NCI-H2227 (cell line): ENCODE data around the gene MYLK.
"Not testable (repeated sequence)": the region's sequence is repeated elsewhere in the genome, so short reads cannot be mapped to it uniquely, and the experiment has no call there.

Experiments used
- DNase-seq: peaks from one replicate; lab custom pipeline; 2025; ENCODE audit not compliant: unreplicated experiment; lab: John Stamatoyannopoulos, UW

The MYLK gene

DNA sequence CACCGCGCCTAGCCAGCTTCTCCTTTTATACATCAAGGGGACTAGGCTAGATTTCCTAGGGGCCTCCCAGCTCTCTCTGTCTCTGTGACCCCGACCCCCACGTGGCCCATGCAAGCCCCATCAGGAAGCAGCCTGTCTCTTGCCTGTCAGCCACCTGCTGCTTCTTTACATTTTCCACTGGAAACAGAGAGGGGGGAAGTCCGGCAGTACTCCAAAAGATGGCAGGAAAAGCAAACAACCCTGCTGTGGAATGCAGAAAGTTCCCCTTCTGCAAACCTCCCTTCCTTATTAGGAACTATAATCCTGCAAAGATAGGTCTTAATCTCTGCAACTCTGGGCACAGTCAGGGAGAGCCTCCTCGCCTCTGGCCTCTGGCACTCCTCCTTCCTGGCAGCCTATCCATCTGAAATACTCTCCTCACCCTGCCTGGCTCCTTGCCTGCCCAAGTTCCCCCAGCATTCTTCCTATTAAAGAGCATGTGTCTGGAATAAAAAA lies 251.9 kb downstream of the MYLK start:
- DNase-seq, result no peak

DNA sequence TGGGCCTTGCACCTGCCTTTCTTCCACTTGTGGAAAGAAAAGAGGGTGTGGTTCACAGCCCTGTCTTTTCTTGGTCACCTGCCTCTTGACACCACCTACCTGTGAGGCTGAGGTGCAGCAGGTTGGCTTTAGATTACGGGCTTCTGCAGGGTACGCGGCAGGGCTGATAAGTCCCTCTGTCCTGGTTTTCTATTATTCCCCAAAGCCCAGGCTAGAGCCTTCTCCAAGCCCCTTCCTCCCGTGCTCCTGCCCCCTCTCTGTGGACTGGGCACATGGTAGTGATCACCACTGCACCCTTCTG lies 254.4 kb downstream of the MYLK start:
- DNase-seq, result no peak

DNA sequence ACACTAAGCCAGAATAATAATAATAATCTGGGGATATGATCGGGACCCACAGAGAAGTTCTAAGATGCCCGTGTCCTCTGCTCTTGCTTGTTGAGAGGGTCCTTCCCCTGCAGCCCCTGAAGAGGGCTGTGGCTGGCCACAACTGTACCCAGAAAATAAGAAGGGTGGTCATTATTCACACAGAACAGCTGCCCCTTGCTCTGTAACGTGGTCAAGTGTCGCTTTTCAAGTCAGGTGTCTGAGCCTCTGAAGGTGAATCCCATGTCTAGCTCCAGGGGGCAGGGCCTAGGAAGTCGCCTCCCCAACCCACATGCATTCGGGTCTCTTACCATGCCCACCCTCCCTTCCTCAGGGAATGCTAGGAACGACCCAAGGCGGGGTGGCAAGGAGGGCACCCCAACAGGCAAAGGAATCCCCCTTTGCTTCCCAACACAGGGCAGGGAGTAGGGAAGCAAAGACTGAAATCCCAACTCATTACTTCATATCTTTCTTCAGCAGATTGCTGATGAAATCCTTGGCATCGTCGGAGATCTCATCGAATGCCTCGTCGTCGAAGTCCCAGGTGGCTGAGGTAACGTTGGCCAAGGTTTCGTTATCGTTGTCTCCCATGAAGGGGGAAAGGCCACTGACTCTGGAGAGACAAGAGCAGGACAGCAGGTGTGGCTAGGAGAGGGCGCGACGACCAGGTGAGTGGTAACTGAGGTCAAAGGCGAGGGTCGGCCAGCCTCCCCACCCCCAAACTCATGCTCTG lies 255.0 kb downstream of the MYLK start:
- no peak for DNase-seq

DNA sequence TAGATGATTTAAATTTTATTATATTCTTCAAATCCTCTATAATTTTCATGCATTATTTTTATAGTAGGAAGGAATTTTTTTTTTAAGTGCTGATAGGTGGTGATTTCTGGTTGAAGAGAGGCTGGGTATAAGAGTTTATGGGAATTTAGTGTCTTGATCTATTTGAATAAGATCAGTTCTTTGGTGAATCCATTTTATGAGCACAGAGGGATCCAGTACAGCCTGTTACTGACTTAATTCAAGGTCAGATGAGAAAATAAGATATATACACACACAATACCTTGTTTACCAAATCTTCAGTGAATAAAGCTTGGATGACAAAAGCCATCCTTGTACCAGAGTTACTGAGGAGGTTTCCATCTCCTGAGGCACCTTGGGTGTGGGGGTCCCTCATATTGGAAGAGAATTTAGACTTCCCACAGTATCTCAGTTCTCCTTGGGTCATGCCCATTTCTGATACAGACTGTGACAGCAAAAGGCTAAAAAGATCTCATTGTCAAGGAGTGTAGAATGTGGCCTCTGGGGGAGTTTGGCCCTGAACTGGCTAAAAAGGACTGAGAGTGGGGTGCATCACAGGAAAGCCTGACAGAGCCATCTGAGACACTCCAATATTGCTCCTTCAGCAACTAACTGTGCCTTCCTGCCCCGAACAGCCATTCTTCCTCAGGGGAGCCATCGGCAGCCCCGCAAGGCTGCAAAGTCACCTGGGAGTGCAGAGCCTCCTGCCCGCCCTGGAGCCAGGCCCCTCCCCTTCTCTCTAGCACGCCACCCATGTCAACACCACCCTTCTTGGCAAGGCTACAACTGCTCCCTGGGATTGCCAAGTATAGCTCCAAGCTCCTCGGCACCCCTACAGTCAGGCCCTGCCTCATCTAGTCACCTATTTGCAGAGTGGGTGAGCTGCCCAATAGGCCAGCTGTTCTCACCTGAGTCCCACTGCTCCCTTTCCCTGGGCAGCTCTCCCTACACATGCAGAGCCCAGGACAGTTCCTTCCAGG lies 256.2 kb downstream of the MYLK start:
- no peak for DNase-seq

DNA sequence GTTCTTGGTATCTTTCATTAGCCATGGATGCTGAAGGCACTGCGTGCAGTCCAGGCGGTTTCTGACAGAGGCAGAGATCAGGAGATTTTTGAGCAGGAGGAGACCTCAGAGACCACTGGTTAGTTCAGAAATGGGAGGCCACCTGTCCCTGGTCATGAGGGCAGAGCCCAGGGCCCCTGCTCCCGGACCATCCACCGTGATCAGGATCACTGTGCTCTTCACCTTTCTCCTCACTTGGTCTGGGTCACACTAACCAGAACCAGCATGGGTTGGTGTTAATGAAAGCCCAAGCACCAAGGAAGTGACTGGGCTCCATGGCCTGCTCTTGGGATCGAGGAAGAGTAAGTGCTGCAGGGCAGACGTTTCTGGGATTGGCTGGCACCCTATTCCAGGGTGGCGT lies 257.3 kb downstream of the MYLK start:
- DNase-seq, result no peak

DNA sequence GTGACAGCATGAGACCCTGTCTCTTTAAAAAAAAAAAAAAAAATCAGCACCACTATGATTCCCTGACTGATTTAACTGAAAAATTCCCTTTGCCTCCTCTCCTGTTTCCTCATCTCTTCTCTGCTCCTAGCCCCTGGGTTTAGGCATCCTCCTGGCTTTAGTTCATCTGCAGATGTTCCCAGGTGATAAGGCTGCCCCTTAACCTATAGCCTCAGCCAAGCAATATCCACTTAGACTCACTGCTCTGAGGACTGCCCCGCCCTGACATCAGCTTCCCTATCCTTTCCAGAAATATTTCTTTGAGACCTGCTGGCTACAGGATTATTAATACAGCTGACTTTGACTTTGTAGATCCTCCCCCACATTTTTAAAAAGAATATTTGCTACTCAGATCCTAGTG lies 259.8 kb downstream of the MYLK start:
- DNase-seq, result no peak

DNA sequence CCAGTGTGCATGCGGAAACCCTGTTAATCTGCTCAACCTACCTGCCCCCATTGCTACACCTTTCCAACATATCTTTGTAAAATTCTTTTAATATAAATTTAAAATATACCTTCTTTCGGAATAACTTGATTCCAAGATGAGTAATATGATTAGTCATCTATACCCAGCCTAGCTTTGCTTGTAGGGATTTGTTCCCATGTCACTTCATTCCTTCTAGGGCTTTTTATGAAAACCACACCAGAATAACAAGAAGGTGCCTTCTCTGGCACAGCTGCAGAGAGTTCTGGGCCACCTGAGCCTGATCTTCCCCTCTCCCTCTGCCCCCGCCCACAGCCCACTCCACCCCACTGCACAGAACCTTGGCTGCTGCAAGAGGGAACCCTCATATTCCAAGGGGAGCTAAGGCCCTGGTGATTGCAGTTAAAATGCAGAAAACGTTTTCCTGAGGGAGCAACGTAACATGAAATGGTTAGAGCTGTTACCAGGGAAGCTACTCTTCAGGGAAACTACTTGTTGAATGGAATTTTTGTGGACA lies 260.7 kb downstream of the MYLK start:
- DNase-seq, result no peak

DNA sequence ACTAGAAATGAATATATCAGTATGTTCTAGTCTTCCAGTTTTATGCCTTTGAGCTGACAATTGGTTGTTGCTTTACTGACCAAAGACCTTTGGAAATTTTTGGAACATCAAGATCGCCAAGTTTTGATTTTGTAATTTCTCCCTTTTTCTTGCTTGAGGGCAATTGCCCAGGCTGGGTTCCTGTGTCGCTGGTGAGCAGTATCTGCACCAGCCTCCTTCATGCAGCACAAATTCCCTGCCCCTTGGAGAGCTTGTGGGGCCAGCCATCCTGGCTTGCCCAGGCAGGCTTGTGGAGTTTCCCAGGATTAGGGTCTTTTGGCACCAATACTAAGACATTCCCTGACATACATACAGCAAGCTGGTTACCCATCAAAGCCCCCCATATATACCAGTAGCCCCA lies 261.4 kb downstream of the MYLK start:
- DNase-seq, result no peak

DNA sequence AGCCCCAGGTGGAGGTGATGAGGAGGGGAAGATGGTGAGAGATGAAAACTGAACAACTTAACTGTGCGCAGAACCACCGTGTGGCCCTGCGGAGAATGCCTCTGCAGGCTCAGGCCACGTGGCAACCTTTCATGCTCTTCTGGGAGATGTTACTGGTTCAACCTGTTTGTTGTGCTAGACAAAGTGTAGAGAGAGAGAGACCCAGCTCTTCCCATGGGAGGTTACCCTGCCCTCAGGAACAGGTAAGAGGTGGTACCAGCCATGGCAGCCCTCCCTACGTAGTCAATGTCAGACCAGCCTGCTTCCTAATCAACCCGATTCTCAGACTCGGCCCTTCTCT lies 262.3 kb downstream of the MYLK start:
- no peak for DNase-seq

DNA sequence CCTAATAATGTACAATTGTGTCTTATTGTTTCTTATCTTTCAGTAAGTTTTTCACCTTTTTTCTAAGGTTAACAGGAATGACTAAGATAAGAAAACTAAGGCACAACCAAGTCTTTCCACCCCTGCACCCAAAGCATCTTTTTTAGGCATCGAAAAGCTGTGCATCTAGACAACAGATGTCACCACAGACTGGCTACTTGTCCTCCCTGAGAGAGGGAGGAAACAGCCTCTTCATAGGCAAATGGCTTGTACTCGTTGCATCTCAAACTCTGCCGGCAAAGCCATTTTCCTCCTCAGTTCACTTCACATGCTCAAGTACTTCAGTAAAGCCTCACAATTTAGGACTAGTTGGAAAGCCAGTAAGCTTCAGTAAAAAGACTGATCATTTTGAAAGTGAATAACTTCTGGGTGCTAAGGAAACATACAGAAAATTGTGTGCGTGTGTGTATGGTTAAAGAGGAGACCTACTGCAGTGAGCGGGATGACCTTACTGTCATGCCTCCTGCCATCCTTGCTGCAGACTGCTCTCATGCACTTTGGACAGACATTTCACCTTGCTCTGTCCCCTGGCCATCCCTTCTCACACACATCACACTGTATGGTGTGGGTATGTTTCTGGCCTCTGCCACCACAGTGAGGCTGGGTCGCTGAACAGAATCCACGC lies 262.8 kb downstream of the MYLK start:
- DNase-seq, result no peak

DNA sequence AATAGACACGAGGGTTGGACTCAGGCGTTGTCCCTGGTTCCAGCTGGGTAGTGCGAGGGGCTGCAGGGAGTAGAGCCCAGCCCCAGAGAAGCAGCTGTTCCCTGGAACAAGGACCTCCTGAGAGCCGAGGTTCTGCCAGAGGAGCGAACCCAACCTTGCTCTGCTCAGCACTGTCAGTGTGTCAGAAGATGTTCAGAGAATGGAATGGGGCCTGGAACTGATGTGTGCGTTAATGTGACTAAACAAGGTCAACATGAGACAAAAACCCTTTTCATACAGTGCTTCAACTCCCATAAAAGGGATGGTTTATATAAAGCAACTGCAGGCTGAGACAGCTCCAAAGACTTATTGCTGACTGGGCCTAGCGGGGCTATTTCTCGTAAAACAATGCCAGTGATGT lies 263.8 kb downstream of the MYLK start:
- no peak for DNase-seq

DNA sequence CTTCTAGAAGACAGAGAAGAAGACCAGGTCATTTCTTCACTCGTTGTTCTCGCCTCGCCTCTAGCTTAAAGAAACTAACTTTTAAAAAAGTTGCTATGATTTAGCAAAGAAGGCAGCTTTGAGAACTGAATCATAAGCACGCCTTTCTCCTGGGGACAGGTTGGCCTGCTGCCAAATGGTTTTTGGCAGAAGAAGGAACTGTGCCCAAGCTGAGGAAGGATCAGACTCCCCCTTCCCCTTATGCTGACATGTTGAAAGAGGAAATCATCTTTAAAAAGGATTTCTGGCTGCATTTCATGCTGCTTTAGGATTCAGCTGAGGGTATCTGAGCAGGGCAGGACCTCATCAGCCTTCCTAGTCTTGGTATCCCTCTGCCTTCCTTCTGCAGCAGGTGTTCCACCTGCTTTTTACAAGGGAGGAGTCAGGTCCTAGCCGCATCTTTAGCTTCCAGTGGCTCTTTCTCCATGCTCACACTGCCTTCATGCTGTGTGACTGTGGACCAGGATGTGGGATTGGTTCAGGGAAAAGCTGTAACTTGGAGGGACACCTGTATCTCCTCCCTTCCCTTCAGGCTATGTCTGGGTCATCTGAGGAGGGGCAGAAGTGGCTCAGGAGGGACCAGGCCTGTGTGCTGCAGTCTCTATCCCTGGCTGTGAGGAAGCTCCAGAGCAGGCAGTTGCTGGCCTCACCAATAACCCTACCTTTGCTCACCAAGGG lies 265.2 kb downstream of the MYLK start:
- DNase-seq, result no peak

DNA sequence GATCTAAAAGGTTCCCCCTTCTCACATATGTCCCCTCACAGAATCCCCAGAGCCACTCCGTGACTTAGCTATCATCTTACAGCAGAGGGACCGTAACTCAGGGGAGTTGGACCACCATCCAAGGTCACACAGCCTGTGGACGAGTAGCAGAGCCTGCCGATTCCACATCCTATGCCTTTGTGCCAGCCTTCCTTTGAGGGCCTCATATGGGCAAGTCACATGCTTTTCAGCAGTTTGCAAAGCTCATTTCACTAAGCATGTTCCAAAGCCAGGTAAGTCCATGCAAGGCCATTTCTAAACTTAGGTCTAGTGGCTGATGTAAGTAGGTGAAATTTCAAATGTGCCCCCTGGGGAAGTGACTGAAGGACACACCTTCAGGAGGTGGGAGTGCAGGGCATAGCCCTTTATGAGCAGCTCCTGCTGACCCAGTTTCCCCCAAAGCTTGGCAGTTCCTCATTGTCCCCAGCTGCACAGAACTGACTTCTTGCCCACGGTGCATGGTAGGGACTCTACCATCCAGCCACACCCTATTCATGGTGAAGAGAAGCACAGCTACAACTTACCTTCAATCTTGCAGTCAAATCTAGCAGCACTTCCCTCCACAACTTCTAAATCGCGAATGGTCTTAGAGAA lies 265.9 kb downstream of the MYLK start:
- no peak for DNase-seq

DNA sequence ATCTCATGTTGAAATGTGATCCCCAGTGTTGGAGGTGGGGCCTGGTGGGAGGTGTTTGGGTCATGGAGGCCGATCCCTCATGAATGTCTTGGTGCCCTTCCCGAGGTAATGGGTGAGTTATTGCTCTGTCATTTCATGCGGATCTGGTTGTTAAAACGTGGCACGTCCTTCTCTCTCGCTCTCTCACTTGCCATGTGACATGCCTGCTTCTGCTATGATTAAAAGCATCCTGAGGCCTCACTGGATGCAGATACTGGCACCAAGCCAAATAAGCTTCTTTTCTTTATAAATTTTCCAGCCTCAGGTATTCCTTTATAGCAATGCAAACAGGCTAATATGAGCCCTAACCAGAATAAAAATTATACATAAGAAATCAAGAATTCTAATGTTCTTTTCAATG lies 267.5 kb downstream of the MYLK start:
- no peak for DNase-seq

DNA sequence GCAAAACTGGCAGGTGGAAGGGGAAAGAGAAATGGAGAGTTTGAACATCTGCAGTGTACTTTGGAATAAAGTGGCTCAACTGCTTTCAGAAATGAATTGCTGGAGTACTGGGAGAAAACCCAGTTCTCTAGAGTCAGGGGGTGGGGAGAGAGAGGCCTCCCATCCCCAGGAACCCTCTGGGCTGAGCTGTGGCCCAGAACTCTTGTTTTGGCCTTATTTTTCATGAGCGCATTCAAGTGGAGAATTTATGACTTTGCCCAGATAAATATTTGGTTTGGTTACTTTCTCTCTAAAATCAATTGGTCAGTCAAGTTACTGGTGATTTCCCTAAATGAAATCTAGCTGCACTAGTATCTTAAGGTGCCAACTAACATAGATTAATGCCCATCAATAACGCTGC lies 270.6 kb downstream of the MYLK start:
- DNase-seq, result no peak

DNA sequence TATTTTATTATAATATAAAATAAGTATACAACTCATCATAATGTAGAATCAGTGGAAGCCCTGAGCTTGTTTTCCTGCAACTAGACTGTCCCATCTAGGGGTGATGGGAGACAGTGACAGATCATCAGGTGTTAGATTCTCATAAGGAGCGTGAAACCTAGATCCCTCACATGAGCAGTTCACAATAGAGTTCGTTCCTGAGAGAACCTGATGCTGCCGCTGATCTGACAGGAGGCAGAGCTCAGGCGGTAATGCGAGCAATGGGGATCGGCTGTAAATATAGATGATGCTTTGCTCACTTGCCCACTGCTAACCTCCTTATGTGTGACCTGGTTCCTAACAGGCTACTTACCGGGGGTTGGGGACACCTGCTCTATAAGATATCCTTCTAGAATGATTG lies 272.5 kb downstream of the MYLK start:
- DNase-seq, result not testable (repeated sequence)

DNA sequence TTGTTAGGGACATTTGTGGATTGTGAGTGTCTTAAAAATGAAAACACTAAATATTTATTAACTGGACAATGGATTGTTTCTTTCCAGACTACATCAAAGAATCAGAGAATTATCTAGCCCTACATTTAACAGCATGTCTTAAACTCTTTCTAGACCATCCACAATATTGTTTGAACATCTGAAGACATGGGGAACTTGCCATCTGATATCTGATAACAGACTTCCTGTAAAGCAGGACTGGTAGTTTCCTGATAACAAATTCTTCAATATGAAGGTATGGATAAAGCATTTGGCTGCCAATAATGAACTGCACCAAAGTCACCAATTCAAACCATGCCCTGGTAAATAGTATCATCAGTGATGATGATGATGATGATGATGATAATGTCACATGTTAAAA lies 273.1 kb downstream of the MYLK start:
- no peak for DNase-seq

DNA sequence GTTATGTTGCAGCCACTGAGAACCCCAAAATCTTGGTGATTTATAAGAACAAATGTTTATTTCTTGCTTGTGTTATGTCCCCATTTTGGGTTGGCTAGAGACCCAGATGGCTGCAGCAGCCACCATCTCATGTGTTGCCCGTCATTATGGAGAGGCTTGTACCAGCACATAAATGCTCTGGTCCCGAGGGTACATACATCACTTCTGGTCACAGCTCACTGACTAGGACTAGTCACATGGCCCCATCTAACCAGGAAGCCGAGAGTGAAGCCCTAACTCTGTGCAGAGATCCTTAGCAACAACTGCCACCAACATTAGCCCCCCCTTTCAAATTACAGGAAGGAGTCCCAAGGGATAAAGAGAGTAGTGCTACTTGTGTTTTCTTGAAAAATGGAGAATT lies 273.8 kb downstream of the MYLK start:
- no peak for DNase-seq

DNA sequence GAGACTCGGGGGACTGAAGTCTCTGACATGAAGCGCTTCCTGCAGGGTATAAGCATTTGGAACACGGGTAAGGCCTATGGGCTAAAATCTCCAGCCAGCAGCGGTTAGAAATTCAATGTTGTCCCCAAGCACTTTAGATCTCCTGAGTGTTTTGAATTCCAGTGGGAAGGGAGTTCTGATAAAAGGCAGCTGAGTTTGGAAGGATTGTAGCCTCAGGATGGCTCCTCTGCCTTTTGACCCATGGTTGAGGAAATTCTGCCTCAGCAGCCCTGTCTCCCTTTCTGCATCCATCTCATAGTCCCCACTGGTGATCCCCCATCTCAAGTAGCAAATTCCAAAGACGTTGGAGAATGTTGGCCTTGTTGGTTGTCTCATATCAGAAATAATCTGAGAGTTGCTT lies 275.1 kb downstream of the MYLK start:
- DNase-seq, result no peak

DNA sequence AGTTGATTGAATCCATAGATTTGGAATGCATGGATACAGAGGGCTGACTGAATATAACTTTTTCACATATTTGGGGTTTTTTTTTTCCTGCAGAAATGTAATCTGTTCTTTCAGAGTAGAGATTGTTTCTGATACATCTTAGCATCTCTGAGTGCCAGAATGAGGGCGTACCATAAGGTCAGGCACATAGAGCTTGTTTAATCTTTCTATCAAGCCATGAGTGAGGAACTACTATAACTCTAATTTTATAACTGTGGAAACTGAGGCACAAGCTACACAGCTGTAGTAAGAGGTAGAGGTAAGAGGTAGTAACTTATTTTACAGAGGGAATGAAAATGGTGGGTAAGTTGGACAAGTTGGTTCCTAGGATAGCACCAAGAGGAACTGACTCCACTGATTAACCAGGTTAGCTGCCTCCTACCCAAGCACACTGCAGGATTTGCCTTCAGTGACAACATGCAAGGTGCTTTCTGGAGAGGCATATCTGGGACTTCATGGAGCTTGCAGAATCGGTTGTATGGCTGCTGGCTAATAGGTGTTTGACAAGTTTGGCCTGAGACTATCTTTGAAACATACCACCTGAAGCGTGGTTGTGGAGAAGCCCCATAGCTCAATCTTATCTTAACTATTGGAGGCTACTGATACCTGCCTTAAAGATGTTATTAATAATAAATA lies 275.7 kb downstream of the MYLK start:
- DNase-seq, result no peak
